ENCODE results near the gene TENM4.

The TENM4 gene

GRCh38 chr11:79025097-79025496, 415.7 kb downstream of the TENM4 start (continued):
- TF ChIP-seq, protein P1, sequence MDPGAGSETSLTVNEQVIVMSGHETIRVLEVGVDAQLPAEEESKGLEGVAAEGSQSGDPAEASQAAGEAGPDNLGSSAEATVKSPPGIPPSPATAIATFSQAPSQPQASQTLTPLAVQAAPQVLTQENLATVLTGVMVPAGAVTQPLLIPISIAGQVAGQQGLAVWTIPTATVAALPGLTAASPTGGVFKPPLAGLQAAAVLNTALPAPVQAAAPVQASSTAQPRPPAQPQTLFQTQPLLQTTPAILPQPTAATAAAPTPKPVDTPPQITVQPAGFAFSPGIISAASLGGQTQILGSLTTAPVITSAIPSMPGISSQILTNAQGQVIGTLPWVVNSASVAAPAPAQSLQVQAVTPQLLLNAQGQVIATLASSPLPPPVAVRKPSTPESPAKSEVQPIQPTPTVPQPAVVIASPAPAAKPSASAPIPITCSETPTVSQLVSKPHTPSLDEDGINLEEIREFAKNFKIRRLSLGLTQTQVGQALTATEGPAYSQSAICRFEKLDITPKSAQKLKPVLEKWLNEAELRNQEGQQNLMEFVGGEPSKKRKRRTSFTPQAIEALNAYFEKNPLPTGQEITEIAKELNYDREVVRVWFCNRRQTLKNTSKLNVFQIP (CRISPR knock-in tag; IDR thresholded peaks at IDR 0.05; ENCODE audit: borderline replicate concordance, low read depth): no peak
- no peak for TF ChIP-seq GLIS3 (CRISPR knock-in tag; IDR thresholded peaks at IDR 0.05)
- TF ChIP-seq BACH2 (CRISPR knock-in tag; IDR thresholded peaks at IDR 0.05; ENCODE audit: borderline replicate concordance): no peak

- no peak for ATAC-seq
- TF ChIP-seq ZNF565 (CRISPR knock-in tag; conservative IDR thresholded peaks at IDR 0.05; ENCODE audit: low read depth) (no peak), TCF4 (CRISPR knock-in tag; IDR thresholded peaks at IDR 0.05; ENCODE audit: borderline replicate concordance) (0 out of 2 replicates have a peak, but pooled peaks have one; percentile 31)
- TF ChIP-seq, protein P2, sequence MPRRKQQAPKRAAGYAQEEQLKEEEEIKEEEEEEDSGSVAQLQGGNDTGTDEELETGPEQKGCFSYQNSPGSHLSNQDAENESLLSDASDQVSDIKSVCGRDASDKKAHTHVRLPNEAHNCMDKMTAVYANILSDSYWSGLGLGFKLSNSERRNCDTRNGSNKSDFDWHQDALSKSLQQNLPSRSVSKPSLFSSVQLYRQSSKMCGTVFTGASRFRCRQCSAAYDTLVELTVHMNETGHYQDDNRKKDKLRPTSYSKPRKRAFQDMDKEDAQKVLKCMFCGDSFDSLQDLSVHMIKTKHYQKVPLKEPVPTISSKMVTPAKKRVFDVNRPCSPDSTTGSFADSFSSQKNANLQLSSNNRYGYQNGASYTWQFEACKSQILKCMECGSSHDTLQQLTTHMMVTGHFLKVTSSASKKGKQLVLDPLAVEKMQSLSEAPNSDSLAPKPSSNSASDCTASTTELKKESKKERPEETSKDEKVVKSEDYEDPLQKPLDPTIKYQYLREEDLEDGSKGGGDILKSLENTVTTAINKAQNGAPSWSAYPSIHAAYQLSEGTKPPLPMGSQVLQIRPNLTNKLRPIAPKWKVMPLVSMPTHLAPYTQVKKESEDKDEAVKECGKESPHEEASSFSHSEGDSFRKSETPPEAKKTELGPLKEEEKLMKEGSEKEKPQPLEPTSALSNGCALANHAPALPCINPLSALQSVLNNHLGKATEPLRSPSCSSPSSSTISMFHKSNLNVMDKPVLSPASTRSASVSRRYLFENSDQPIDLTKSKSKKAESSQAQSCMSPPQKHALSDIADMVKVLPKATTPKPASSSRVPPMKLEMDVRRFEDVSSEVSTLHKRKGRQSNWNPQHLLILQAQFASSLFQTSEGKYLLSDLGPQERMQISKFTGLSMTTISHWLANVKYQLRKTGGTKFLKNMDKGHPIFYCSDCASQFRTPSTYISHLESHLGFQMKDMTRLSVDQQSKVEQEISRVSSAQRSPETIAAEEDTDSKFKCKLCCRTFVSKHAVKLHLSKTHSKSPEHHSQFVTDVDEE (CRISPR knock-in tag; IDR thresholded peaks at IDR 0.05): 0 out of 2 replicates have a peak, but pooled peaks have one; percentile 36
Observed at GRCh38 chr11:79022265-79022664, 418.6 kb downstream of the TENM4 start.

- TF ChIP-seq GLIS3 (CRISPR knock-in tag; IDR thresholded peaks at IDR 0.05) (no peak), PPARA (CRISPR knock-in tag; IDR thresholded peaks at IDR 0.05; ENCODE audit: borderline replicate concordance) (no peak), TOX (CRISPR knock-in tag; IDR thresholded peaks at IDR 0.05; ENCODE audit: borderline replicate concordance) (no peak), ZNF565 (CRISPR knock-in tag; conservative IDR thresholded peaks at IDR 0.05; ENCODE audit: low read depth) (no peak), TCF4 (CRISPR knock-in tag; IDR thresholded peaks at IDR 0.05; ENCODE audit: borderline replicate concordance) (no peak), CSDC2 (CRISPR knock-in tag; IDR thresholded peaks at IDR 0.05) (no peak), ZFP30 (CRISPR knock-in tag; IDR thresholded peaks at IDR 0.05) (no peak), OSR1 (CRISPR knock-in tag; IDR thresholded peaks at IDR 0.05) (no peak), ZNF8 (CRISPR knock-in tag; IDR thresholded peaks at IDR 0.05) (no peak), SNAI2 (CRISPR knock-in tag; IDR thresholded peaks at IDR 0.05) (no peak), ZFP3 (CRISPR knock-in tag; IDR thresholded peaks at IDR 0.05) (no peak), BACH2 (CRISPR knock-in tag; IDR thresholded peaks at IDR 0.05; ENCODE audit: borderline replicate concordance) (no peak), ZNF70 (CRISPR knock-in tag; IDR thresholded peaks at IDR 0.05) (no peak)
- TF ChIP-seq, protein P1 (CRISPR knock-in tag; IDR thresholded peaks at IDR 0.05; ENCODE audit: borderline replicate concordance, low read depth): no peak
- TF ChIP-seq, protein P2 (CRISPR knock-in tag; IDR thresholded peaks at IDR 0.05): no peak
- no peak for ATAC-seq
Observed at GRCh38 chr11:79021601-79022000, 419.2 kb downstream of the TENM4 start.

DNA sequence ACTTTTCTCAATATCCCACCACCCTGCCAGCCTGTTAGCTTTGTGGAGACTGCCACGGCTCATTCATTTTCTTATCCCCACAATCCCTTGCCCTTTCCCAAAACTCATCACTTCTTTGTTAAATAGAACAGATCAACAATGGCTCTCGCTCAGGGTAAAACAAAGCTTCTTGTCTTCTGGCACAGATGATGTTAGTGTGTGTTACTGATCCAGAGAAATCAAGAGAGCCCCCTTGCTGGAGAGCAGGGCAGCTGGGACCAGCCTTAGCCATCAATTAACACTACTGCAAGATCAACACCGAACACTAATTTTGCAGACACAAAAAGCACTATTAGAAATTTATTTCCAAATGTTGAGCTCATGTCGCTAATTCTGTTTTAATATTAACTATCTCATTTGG, 420.9 kb downstream of the TENM4 start:
- TF ChIP-seq ARNTL (CRISPR knock-in tag; IDR thresholded peaks at IDR 0.05; ENCODE audit: borderline replicate concordance, low read depth): no peak
- TF ChIP-seq GLIS3 (CRISPR knock-in tag; IDR thresholded peaks at IDR 0.05): no peak
- no peak for TF ChIP-seq ISL1 (CRISPR knock-in tag; IDR thresholded peaks at IDR 0.05)
- no peak for TF ChIP-seq PATZ1 (CRISPR knock-in tag; IDR thresholded peaks at IDR 0.05; ENCODE audit: borderline replicate concordance)
- TF ChIP-seq, protein P1 (CRISPR knock-in tag; IDR thresholded peaks at IDR 0.05; ENCODE audit: borderline replicate concordance, low read depth): no peak
- no peak for TF ChIP-seq ZNF8 (CRISPR knock-in tag; IDR thresholded peaks at IDR 0.05)
- TF ChIP-seq ZFP3 (CRISPR knock-in tag; IDR thresholded peaks at IDR 0.05): no peak
- TF ChIP-seq ZC3H10 (CRISPR knock-in tag; IDR thresholded peaks at IDR 0.05): no peak
- TF ChIP-seq PPARA (CRISPR knock-in tag; IDR thresholded peaks at IDR 0.05; ENCODE audit: borderline replicate concordance): no peak
- no peak for TF ChIP-seq ZFP30 (CRISPR knock-in tag; IDR thresholded peaks at IDR 0.05)
- TF ChIP-seq ESRRG (CRISPR knock-in tag; IDR thresholded peaks at IDR 0.05): no peak
- TF ChIP-seq ZNF70 (CRISPR knock-in tag; IDR thresholded peaks at IDR 0.05): no peak
- TF ChIP-seq, protein P3, sequence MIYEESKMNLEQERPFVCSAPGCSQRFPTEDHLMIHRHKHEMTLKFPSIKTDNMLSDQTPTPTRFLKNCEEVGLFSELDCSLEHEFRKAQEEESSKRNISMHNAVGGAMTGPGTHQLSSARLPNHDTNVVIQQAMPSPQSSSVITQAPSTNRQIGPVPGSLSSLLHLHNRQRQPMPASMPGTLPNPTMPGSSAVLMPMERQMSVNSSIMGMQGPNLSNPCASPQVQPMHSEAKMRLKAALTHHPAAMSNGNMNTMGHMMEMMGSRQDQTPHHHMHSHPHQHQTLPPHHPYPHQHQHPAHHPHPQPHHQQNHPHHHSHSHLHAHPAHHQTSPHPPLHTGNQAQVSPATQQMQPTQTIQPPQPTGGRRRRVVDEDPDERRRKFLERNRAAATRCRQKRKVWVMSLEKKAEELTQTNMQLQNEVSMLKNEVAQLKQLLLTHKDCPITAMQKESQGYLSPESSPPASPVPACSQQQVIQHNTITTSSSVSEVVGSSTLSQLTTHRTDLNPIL (CRISPR knock-in tag; IDR thresholded peaks at IDR 0.05; ENCODE audit: low read depth): no peak
- TF ChIP-seq TCF4 (CRISPR knock-in tag; IDR thresholded peaks at IDR 0.05; ENCODE audit: borderline replicate concordance): no peak
- no peak for TF ChIP-seq BACH2 (CRISPR knock-in tag; IDR thresholded peaks at IDR 0.05; ENCODE audit: borderline replicate concordance)
- no peak for ATAC-seq
